COLO668 (cell line): ENCODE results near the gene LHFPL6.

Experiments used
- DNase-seq: peaks from one replicate; lab custom pipeline; 2025; ENCODE audit not compliant: unreplicated experiment; lab: John Stamatoyannopoulos, UW

Gene LHFPL6

DNA sequence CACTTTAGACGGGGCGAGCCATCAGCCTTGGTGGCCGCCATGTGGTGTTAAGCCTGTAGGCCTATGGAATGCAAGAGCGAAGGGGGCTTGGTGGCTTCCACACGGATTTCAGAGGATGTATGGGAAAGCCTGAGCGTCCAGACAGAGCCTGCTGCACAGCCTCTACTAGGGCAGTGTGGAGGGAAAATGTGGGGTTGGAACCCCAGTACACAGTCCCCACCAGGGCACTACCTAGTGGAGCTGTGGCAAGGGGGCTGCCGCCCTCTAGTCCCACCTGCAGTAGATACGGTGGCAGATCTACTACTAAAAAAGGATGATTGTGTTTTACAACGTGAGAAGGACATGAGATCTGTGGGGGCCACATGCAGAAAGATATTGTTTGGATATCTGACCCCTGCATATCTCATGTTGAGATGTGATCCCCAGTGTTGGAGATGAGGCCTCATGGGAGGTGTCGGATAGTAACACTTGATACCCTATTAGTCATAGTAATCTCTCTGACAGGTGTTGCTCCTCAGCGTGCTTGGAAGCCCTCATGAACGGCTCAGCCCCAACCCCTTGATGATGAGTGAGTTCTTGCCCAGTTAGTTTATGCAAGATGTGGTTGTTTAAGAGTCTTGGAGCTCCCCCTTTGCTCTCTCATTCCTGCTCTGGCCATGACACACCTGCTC lies 45.6 kb downstream of the LHFPL6 start:
- peak; percentile 57 for DNase-seq

DNA sequence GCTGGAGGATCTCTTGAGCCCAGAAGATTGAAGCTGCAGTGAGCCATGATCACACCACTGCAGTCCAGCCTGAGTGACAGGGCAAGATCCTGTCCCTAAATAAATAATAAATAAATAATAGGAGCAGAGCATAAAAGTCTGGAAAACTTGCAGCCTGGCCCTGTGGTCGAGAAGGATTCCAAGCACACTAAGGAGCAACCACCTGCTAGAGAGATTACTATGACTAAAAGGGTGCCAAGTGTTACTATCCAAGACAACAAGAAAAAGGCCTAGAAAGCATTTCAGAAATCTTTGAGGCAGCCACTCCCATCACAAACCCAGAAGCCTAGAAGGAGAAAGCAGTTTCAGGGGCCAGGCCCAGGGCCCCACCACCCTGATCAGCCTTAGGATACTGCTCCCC lies 46.1 kb downstream of the LHFPL6 start:
- DNase-seq, result no peak

DNA sequence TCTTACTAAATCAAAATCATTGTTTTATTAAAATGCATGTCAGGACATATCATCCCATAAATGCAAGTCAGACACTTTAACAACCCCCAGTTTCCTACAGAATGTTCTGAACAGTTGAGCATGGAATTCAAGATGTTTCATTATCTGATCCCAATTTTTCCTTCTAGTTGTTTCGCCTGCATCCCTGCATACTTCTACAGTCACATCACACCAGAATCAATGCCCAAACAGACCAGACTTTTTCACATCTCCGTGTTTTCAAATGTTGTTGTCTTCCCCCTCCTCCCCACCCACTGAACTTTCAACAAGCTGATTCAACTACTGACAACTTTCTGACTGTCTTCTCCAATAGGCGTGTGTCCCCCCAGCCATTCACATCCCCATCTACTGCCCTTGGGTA lies 48.6 kb downstream of the LHFPL6 start:
- DNase-seq, result no peak

DNA sequence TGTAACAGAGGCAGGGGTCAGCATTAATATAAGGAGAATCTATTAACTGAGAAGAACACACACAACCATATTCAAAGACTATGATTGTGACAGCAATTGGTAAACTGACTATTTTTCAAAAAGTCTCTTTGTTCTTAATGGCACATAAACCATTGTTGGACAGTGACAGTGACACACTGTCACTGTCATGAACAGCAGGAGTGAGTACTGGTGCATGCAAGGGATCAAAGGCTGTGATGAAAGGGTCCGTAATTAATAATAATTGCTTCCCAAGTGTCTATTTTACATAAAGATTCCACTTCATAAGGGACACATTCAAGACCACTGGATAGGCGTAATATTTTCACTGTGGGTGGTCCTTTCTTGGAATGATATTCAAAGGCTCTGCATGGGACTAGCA lies 50.7 kb downstream of the LHFPL6 start:
- no peak for DNase-seq

DNA sequence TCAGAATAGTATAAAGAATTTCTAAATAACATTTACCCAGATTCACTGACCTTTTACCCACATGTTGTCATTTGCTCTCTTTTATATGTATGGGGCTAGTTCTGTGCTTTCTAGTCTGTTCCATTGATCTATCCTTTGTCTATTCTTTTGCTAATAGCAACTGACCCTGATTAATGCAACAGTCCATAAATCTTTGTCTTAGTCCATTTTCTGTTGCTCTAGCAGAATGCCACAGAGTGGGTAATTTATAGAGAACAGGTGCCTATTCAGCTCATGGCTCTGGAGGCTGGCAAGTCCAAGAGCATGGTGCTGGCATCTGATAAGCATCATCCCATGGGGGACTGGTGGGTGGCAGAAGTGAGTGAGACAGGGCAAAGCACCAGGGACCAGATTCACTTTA lies 52.1 kb downstream of the LHFPL6 start:
- no peak for DNase-seq

DNA sequence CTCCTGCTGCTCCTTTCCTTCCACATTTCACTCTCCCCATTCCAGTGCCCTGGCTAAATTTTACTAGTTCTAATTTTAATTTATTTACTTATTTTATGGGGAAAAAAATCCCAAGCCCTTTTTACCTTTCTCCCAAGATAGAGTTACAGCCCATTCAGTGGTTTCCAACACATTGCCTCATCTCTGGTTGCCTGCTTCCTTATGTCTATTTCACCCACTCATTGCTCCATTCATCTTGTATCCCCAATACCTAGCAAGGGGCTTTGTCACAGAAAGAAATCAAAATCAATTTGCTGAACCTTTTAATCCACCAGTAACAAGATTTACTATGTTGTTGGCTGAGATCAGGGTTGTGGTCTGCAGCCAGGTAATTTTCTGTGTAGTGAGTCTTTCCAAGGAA lies 55.9 kb downstream of the LHFPL6 start:
- no peak for DNase-seq

DNA sequence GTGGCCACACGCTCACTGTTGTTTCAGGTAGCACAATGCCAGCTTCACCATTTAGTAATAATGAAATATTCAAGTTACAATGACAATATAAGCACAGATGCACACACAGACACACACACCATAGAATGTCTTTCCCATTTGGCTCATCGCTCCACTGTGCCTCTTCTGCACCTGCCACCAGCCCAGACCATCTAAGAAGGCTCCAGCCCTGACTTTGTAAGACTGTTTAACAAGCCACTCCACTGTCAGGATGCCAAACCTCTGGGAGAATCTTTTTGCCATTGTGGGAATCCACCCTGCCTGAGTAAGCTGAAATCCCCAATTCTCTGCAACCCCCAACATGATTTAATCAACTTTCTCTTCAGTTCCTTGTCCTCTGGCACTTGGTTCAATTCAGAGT lies 60.6 kb downstream of the LHFPL6 start:
- peak; percentile 38 for DNase-seq

DNA sequence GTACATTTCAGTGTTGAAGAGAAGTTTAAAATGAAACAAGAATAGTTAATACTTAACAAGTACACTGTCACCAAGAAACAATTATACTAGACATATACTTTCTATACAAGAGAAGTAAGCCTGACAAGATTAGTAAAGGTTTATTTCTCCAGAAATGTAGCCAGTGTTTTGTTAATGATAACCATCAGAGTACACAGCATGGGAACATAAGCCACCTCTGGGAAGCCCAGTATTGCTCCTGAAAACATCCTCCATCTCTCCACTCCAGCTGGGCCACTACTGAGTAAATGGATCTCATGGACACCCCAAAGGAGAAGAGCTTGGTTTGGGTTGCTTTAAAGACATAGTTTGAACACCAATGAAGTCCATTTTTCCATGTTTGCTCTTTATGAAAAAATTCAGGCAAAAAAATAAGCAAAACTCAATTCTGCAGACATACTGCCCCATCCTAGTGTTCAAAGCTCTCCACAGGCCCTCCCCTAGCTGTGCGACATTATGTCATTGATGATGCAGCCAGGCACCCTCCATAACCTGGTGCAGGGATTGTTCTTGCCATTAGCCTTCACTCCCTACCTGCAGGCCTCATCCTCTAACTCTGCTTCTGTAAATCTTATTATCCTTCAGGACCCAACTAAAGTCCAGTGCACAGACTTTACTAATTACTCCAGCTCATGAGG lies 61.9 kb downstream of the LHFPL6 start:
- no peak for DNase-seq

DNA sequence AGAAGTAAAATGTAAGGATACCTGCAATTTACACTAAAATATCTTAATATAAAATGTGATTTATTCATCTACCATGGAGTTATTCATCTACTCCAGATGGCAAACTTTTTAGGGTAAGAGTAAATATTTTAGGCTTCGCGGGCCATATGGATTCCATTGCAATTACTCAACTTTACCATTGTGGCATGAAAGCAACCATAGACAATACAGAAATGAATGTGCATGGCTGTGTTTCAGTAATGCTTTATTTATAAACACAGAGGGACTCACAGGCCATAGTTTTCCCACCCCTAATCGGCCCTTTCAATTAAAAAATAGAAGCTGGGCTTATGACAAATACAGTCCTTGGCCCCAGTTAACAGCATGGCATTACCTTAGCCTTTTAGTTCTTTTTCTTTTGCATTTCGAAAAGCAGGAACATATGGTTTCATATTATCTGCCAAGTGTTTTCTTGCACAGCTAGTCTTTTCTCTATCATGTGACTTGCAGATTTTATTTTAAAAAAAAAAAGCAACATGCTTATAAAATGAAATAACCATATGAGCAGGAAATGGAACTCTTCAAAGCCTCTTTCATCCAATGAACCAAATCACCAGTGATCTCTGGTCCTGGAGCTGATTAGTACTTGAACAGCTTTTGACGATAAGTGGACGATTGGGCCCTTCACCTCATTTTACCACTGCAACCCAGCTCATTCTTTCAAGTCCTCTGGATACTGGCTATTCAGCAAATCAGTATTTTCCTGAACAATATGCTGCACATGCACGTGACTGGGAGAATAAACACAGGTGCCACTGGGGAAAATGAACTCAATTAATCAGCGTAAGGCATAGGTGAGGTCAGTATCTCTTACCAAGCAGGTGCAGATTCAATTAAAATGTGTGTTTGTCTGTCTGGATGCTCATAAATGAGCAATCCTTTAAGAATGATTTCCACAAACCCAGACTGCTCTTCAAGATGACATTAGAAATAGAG lies 63.9 kb downstream of the LHFPL6 start:
- peak; percentile 86 for DNase-seq

DNA sequence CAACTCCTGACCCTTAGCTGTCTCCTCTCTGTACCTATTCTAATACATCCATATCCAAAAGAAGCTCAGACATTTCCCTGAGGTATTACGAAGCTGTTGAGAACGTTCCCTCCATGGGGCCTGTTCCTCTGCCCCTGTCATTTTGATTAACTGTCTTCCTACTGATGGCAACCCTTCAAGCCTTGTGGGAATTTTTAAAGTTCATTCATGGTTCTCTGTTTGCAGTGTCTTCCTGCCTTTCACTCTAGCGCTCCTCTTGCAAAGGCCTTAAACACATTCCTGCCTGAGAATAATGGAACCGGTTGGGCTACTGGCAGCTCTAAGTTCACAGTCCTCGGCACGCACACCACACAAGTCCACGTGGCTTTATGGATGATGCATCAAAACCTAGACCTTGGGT lies 66.1 kb downstream of the LHFPL6 start:
- no peak for DNase-seq

DNA sequence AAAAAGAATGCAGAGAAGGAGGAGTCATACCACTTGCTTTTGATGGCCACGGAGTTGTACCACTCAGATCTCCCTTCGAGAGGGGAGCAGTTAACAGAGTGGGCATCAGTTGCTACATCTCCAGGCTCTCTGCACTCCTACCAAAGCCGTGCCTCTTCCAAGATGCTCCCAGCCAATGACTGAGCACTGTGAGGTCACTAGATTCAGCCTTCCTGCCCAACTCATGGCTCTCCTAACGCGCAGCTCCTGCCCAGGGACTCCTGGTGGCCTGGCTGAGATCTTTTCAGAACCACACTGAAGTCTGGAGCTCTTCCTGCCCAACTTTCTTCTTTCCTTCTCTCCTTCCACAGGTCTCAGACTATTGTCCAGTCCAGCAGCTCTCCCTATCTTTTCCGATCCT lies 66.7 kb downstream of the LHFPL6 start:
- no peak for DNase-seq

DNA sequence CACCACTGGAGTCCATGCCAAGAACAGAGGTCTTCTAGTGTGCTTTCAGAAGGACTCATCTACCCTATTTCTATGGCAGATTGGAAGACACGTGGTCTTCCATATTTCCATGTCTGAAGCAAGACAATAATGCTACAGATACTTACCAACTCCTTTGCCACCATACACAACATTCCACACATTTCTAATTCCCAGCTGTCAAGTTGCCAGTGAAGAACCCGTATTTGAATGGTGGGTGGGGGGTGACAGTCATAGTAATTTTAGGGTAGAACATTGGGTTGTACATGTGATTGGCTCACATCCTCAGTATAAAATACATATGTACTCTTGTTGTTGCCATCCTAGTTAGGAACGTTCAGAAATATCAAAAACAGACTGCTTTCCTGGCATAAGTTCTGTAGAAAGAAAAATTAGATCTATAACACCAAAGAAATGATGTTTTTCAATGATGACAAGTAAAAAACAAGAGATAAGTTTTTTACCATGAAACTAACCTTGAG lies 69.3 kb downstream of the LHFPL6 start:
- DNase-seq, result no peak

DNA sequence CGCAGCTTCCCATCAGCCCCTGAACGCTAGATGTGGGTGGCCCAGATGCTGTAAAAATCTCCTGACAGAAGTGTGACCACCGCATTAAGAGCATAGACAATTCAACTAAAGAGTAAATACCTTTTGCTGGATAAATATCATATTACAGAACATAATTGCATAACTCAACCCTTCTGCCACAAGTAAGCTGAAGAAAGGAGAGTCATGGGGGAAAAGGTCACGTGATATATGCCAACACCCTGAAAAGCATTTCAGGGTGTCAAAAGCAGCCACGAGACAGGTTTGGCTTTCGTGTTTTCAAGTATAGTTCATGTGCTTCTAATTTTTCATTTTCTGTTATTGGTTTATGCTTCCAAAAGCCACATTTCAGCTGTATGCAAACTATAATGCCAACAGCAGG lies 71.3 kb downstream of the LHFPL6 start:
- no peak for DNase-seq

DNA sequence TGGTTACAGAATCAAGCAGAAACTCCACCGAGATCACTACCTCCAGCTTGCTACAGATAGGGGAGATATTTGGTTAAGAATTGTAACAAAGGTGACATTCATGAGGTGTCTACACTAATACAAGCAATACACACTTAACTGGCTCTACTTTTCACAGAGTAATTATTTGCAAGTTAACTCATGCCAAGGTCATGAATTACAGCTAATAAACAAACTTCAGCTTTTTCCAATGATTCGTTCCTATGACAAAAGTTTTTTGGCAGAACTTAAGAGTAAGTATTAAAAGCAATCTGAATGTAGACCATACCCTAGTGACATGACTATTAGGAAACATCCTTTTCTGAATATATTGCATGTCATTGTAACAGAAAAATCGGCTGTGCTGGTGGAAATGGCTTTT lies 72.1 kb downstream of the LHFPL6 start:
- no peak for DNase-seq

DNA sequence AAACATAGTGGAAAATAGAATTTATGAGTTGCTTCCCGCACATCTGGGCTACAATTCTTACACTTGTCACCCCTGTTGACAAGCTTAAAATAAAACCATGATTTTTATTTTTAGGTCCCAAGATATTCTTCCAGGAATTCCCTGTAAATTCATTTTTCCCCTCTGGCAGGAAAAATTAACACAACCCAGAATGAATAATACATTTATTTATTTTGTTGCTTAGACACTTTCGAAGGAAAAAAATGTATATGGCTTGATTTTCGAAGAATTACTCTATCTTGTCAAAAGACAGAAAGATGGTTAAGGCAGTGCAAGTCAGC lies 74.4 kb downstream of the LHFPL6 start:
- DNase-seq, result no peak

DNA sequence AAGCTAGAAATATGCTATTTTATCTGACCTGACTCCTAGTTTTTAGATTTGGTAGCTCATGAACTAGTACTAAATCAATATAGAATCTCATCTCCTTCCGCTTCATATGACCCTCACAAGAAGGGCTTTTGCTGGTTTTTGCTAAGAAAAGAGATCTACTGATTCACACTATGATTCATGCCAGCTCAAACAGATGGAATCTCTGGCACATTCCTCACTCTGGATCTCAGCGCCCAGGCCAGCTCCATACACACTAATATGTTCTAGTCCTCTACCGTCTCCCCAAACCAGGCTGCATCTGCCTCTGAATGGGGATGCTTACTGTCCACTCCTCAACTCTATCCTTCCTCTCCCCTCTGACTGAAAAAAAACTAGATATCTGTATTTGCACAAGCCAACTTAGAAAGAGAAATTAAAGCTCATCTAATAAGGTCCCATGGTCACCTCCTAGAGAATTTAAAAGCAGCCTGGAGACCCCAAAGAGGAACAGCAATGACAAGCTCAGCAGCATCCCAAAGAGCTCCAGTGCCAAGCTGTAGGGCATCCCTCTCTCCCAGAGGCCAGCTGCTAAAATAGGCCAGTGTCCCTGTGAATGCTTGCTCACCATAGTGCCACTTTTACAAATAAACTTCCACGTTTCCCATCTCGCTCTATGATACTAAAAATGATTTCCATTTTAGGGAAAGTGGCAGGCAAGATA lies 74.9 kb downstream of the LHFPL6 start:
- DNase-seq, result no peak

DNA sequence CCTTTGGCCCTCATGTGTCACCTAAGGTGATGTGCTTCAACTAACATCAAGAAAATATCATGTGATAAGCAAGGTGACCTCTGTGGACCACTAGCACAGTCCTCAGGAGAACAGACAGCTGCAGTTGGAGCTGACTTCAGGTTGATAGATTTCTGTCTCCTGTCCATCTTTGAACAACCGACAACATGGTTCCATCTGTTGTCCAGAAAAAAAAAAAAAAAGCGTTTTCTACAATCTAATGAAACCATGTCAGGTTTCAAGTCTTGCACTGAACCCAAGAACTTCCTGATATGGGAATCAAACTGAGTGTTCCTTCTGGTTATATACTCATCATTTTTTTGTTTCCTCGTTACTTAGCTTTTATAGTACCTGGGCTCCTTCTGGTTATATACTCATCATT lies 75.7 kb downstream of the LHFPL6 start:
- DNase-seq, result no peak

DNA sequence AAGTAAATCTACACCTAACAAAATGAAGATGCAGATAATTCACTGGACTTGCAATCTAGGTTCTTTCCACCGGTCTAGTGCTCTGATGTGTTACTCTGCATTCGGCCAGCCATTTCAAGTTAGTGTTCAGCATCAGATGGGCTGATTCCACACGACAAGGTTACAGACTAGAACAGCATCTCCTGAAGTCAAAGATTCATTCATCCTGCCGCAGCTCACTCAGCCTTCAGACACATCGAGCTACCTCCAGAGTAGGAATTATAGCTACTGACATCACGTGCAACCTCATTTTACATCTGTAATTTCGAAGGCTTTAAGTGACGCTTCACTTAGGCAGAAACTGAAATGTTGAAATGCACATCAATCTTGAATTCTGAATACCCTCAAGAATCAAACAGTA lies 76.5 kb downstream of the LHFPL6 start:
- no peak for DNase-seq

DNA sequence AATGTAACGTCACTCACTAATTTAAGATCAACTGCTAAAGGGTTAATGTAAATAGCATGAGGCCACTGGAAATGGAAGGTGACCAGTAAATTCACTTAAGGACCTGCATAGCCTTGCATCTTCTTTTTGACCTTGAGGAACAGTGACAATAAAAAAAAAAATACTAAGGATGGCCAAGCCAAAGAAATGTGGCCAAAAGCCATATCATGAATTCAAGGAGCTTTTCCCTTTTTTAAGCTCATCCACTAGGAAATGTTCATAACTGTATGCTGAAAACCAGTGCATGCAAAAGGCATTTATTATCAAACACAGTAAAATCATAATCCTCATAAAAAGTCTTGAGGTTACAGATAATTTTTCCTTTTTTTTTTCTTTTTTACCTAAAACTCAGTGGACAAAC lies 77.5 kb downstream of the LHFPL6 start:
- no peak for DNase-seq

DNA sequence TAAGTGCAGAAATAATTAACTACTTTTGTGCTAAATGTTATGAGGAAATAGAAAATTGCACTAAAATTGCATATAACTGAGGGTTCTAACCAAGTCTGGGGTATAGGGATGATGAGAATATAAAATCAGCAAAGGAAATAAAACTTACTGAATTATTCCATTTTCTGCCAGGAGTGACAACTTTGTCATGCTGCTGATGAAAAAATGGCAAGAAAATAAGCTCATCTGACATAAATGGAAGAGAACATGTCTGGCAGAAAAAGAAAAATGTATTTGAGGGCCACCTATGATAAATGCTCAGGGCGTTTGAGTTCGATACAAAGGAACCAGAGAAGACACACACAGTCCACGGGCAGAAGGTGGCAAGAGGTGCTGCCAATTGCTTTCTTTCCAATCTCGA lies 78.2 kb downstream of the LHFPL6 start:
- no peak for DNase-seq

DNA sequence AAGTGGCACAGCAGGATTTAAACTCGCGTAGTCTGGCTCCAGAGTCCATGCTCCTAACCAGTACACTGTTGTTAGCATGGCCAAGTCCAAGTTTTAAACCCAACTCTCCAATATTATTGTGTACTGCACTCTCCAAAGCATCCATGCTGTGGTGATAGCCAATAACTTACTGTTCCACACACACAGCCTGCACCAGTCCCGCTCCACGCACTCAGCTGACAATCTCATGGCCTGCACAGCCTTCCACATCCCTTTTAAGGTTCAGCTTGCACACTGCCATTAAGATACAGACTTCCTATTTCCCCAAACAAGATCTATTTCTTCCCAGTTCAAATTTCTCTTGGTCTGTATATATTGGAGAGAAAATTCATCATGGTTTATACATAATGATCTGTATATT lies 80.7 kb downstream of the LHFPL6 start:
- no peak for DNase-seq
